ENCODE measurements around the gene MPPED1. TPM values are rescaled to one million over a fixed set of nuclear protein-coding genes. Genes with fewer than 3 reads are reported as not detected.

The MPPED1 gene
- total and polyA plus RNA-seq, 2 donors (not counting 1 experiment from before 2014, with no cell fraction given) = 0.13 TPM; not detected in 1

DNA sequence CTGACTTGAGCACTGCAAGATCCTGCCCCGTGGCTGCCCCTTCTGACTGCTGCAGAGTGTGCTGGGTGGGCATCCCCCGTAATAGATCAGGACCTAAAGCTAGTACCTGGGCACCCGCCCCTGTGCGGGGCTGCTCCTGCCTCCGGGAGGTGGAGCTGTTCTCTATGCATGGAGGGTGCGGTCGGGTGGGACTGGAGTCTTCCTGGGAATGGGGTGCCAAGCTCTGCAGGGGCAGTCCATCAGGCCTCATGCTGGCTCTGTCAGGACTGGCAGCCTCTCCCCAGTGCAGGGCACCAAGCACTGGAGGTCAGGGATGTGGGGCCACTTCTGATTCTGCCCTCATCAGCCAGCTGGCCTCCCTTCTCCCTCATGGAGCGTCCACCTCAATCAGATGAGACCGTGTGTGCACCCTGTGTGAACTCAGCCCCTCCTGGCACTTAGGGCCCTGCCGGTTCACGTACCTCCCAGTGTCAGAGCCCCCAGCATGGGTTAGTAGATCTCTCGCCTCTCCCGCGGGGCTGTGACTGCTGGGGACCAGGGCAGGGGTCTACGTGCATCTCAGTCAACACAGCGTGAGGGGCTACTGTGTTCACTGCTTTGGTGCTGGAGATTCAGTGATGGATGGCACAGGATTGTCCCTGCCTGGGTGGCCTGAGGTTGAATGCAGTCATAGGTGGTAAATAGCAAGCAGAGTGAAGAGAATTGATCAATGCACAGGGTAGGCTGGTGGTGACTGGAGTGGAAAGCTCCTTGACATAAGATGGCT is 30.8 kb downstream of the MPPED1 start:
- Mint-ChIP-seq H3K4me3 (no peak overlapping the region), H3K4me1 (peaks cover 11% of the 10 kb centered on the region), H3K27me3 (peaks cover 19% of the 10 kb centered on the region), H3K27ac (no peak overlapping the region), H3K9me3 (ENCODE audit: insufficient read depth) (no peaks in the 10 kb centered on the region)
- no peak for ATAC-seq (ENCODE audit: low read depth)
- Histone ChIP-seq H2AFZ (ENCODE audit: insufficient read depth, low read depth, low read length, poor library complexity, severe bottlenecking) (no peak overlapping the region), H3K4me1 (ENCODE audit: control insufficient read depth in 2 of 2, insufficient read depth in 2 of 2, low read length in 2 of 2) (peaks cover 0 to 4% of the 10 kb centered on the region in 2 donors), H3K27me3 (replicated peaks in 1 of 4; ENCODE audit: control extremely low read depth in 1 of 4, control insufficient read depth in 3 of 4, insufficient read depth in 4 of 4, low read length in 3 of 4) (no peaks in the 10 kb centered on the region), H3K79me2 (ENCODE audit: control insufficient read depth, insufficient read depth, low read length) (no peaks in the 10 kb centered on the region), H4K20me1 (ENCODE audit: control insufficient read depth, insufficient read depth, low read length, poor library complexity, severe bottlenecking) (no peaks in the 10 kb centered on the region), H3K4me2 (replicated peaks; ENCODE audit: low read depth, low read length, poor library complexity, severe bottlenecking) (no peak overlapping the region), H3K27ac (ENCODE audit: low read length in 2 of 2) (no peak overlapping the region), H3K4me3 (ENCODE audit: control extremely low read depth in 1 of 5, extremely low read depth in 1 of 5, insufficient read depth in 1 of 5, low read depth in 2 of 5, low read length in 4 of 5) (no peak overlapping the region), H3K9ac (ENCODE audit: low read length) (no peak overlapping the region), H3K9me3 (ENCODE audit: control extremely low read depth in 1 of 3, control insufficient read depth in 2 of 3, insufficient read depth in 1 of 3, low read length in 2 of 3) (no peaks in the 10 kb centered on the region), H3K36me3 (replicated peaks in 1 of 2; ENCODE audit: control extremely low read depth in 1 of 2, control insufficient read depth in 1 of 2, extremely low read depth in 1 of 2, insufficient read depth in 2 of 2, low read length in 1 of 2) (no peaks in the 10 kb centered on the region)
- 94% methylated on average over 15 of the region's 16 CpGs for WGBS (ENCODE audit: insufficient coverage)
- no peak for TF ChIP-seq EZH2 (IDR thresholded peaks at IDR 0.05; ENCODE audit: borderline replicate concordance, insufficient read depth, low read depth, low read length, poor library complexity, severe bottlenecking)
- TF ChIP-seq, protein P1, sequence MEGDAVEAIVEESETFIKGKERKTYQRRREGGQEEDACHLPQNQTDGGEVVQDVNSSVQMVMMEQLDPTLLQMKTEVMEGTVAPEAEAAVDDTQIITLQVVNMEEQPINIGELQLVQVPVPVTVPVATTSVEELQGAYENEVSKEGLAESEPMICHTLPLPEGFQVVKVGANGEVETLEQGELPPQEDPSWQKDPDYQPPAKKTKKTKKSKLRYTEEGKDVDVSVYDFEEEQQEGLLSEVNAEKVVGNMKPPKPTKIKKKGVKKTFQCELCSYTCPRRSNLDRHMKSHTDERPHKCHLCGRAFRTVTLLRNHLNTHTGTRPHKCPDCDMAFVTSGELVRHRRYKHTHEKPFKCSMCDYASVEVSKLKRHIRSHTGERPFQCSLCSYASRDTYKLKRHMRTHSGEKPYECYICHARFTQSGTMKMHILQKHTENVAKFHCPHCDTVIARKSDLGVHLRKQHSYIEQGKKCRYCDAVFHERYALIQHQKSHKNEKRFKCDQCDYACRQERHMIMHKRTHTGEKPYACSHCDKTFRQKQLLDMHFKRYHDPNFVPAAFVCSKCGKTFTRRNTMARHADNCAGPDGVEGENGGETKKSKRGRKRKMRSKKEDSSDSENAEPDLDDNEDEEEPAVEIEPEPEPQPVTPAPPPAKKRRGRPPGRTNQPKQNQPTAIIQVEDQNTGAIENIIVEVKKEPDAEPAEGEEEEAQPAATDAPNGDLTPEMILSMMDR (IDR thresholded peaks at IDR 0.05) = no peak
- POLR2A ChIA-PET = no interaction called here
- DNase-seq = no peak
- CTCF ChIA-PET = no interaction called here
- intact Hi-C loops (cut with micrococcal nuclease) = no loop called here

DNA sequence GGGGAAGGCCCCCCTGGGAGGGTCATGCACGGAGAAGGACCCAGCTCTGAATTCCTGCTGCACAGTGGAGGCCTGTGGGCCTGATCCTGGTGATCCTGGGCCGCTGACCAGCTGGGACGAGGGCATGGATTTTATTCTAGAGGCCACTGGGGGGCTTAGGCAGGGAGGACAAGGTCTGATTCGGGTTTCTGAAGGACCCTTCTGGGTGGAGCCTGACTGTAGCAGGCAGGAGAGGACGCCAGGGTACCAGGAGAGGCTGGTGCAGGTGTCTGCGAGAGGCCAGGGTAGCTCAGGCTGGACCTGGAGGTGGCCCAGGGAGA is 31.3 kb downstream of the MPPED1 start:
- Histone ChIP-seq H3K4me1 (ENCODE audit: control insufficient read depth in 2 of 2, insufficient read depth in 2 of 2, low read length in 2 of 2) (peaks cover 0 to 4% of the 10 kb centered on the region in 2 donors), H2AFZ (ENCODE audit: insufficient read depth, low read depth, low read length, poor library complexity, severe bottlenecking) (no peak overlapping the region), H3K27ac (ENCODE audit: low read length in 2 of 2) (no peak overlapping the region), H3K9ac (ENCODE audit: low read length) (no peak overlapping the region), H3K4me2 (replicated peaks; ENCODE audit: low read depth, low read length, poor library complexity, severe bottlenecking) (no peak overlapping the region), H3K27me3 (replicated peaks in 1 of 4; ENCODE audit: control extremely low read depth in 1 of 4, control insufficient read depth in 3 of 4, insufficient read depth in 4 of 4, low read length in 3 of 4) (no peaks in the 10 kb centered on the region), H4K20me1 (ENCODE audit: control insufficient read depth, insufficient read depth, low read length, poor library complexity, severe bottlenecking) (no peaks in the 10 kb centered on the region), H3K4me3 (ENCODE audit: control extremely low read depth in 1 of 5, extremely low read depth in 1 of 5, insufficient read depth in 1 of 5, low read depth in 2 of 5, low read length in 4 of 5) (no peak overlapping the region), H3K36me3 (replicated peaks in 1 of 2; ENCODE audit: control extremely low read depth in 1 of 2, control insufficient read depth in 1 of 2, extremely low read depth in 1 of 2, insufficient read depth in 2 of 2, low read length in 1 of 2) (no peaks in the 10 kb centered on the region), H3K79me2 (ENCODE audit: control insufficient read depth, insufficient read depth, low read length) (no peaks in the 10 kb centered on the region), H3K9me3 (ENCODE audit: control extremely low read depth in 1 of 3, control insufficient read depth in 2 of 3, insufficient read depth in 1 of 3, low read length in 2 of 3) (no peaks in the 10 kb centered on the region)
- peaks cover 11% of the 10 kb centered on the region for H3K4me1 Mint-ChIP-seq
- WGBS (ENCODE audit: insufficient coverage) = 73% methylated on average over 6 of the region's 6 CpGs
- DNase-seq = no peak
- H3K27me3 Mint-ChIP-seq = peaks cover 19% of the 10 kb centered on the region
- ChIA-PET CTCF (no interaction called here), POLR2A (no interaction called here)
- no peaks in the 10 kb centered on the region for H3K9me3 Mint-ChIP-seq (ENCODE audit: insufficient read depth)
- no peak overlapping the region for H3K4me3 Mint-ChIP-seq
- intact Hi-C loops (cut with micrococcal nuclease) = no loop called here
- TF ChIP-seq EZH2 (IDR thresholded peaks at IDR 0.05; ENCODE audit: borderline replicate concordance, insufficient read depth, low read depth, low read length, poor library complexity, severe bottlenecking) = no peak
- TF ChIP-seq, protein P1 (IDR thresholded peaks at IDR 0.05) = no peak
- no peak overlapping the region for H3K27ac Mint-ChIP-seq
- no peak for ATAC-seq (ENCODE audit: low read depth)

Measured in B cell (primary cell).